Loucy (cell line): ENCODE results near the gene ERCC6L.

ENCODE experiments used
- CTCF ChIP-seq: fragments of 200-600 bp; sonication (generic); conservative IDR thresholded peaks from 2 replicates; pipeline ENCODE4 v1.5.1; 2014; ENCODE audit warnings: mild to moderate bottlenecking, antibody characterized with exemption, low read length
- EZH2phosphoT487 ChIP-seq: fragments of 200-600 bp; IDR thresholded peaks from 2 replicates; pipeline ENCODE4 v1.6.1; 2018; ENCODE audit warnings: antibody characterized with exemption, mild to moderate bottlenecking, moderate library complexity, borderline replicate concordance

- TF ChIP-seq CTCF: no peak
- no peak for TF ChIP-seq EZH2phosphoT487
These were observed 55.9 kb downstream of the ERCC6L start for GRCh38 chrX:72182924-72183323.
